ENCODE data around the gene TMEM218. TPM values are rescaled to one million over a fixed set of nuclear protein-coding genes. Genes with fewer than 3 reads are reported as not detected.

TMEM218 gene
- total and polyA plus RNA-seq, 2 experiments from 2014 or later = 30.1 to 44.9 TPM

DNA sequence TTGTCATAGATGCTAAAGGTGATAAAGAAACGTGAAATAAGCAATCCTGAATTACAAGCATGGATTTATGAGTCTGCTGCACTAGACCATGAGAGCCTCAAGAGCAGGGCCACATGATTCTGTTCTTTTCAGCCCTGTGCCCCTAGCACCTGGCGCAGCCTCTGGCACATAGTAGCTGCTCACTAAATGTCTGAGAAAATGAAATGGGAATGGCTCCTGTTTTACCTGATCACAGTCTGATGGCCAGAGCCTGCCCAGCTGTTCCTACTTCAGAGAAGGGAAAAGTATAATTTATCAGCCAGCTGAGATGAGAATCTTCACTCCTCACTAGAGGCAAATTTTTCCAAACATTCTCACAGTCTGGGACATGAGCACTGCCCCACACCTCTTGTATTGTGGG, 42.4 kb upstream of the TMEM218 start:
- H3K36me3 ChIP-seq (ENCODE audit: low read depth) = no peaks in the 10 kb centered on the region
- no peak overlapping the region for H3K9ac ChIP-seq
- no peak overlapping the region for H3K4me2 ChIP-seq (ENCODE audit: unreplicated experiment)
- H3K27ac ChIP-seq = no peak overlapping the region
- H4K20me1 ChIP-seq (ENCODE audit: insufficient read depth) = no peaks in the 10 kb centered on the region
- no peaks in the 10 kb centered on the region for H3K79me2 ChIP-seq (ENCODE audit: insufficient read depth)
- WGBS, 2 experiments (ENCODE audit: low coverage in 1 of 2, low lambda C conversion rate in 2 of 2, missing lambda C conversion rate in 2 of 2) = 55 to 60% methylated on average over 2 of the region's 2 CpGs
- DNase-seq = no peak
- no peaks in the 10 kb centered on the region for H3K9me2 ChIP-seq (ENCODE audit: insufficient read depth)
- H3K4me1 ChIP-seq (ENCODE audit: insufficient read depth) = no peaks in the 10 kb centered on the region
- no peak overlapping the region for H2AFZ ChIP-seq
- in situ Hi-C loops (cut with MboI) = no loop called here
- H3F3A ChIP-seq (ENCODE audit: insufficient read depth) = no peaks in the 10 kb centered on the region
- TF ChIP-seq EZH2phosphoT487 (IDR thresholded peaks at IDR 0.05; ENCODE audit: insufficient read depth, low read depth) (no peak), EZH2 (IDR thresholded peaks at IDR 0.05; ENCODE audit: insufficient read depth, poor library complexity, severe bottlenecking) (no peak)
- H3K4me3 ChIP-seq = no peak overlapping the region
- H3K9me3 ChIP-seq (ENCODE audit: low read depth) = no peaks in the 10 kb centered on the region
- H3K27me3 ChIP-seq (replicated peaks; ENCODE audit: insufficient read depth) = peaks cover 17% of the 10 kb centered on the region; the same call in 1 of the 2 replicates

DNA sequence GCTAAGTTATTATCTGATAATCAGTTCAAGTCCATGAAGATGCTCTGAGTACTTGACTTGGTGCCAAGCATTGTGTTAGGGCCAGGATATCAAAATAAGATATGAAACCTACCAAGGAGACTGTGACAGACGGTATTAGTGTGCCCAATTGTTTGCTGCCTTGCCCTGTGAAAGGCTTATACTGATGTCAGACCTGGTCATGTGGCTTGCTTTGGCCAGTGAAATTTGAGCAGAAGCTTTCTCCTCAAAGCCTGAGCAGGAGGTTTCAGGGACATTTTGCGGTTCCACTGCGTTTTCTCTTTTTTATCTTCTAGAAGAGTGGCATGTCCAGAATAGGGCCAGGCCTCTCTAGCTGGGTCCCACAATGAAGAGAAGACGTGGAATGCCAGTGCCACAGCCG, 37.3 kb upstream of the TMEM218 start:
- H3K9me3 ChIP-seq (ENCODE audit: low read depth) = no peaks in the 10 kb centered on the region
- no peaks in the 10 kb centered on the region for H3K36me3 ChIP-seq (ENCODE audit: low read depth)
- in situ Hi-C loops (cut with MboI) = loop anchor here (10.0 kb wide), 1 partner anchor 174 kb away; no protein-coding TSS in a partner anchor
- TF ChIP-seq EZH2phosphoT487 (IDR thresholded peaks at IDR 0.05; ENCODE audit: insufficient read depth, low read depth) (no peak), EZH2 (IDR thresholded peaks at IDR 0.05; ENCODE audit: insufficient read depth, poor library complexity, severe bottlenecking) (no peak)
- no peaks in the 10 kb centered on the region for H3K4me1 ChIP-seq (ENCODE audit: insufficient read depth)
- no peaks in the 10 kb centered on the region for H3K9me2 ChIP-seq (ENCODE audit: insufficient read depth)
- H4K20me1 ChIP-seq (ENCODE audit: insufficient read depth) = no peaks in the 10 kb centered on the region
- H3F3A ChIP-seq (ENCODE audit: insufficient read depth) = no peaks in the 10 kb centered on the region
- no peak for DNase-seq
- no peak overlapping the region for H3K27ac ChIP-seq
- H3K9ac ChIP-seq = no peak overlapping the region
- 58 to 59% methylated on average over 5 of the region's 5 CpGs for WGBS, 2 experiments (ENCODE audit: low coverage in 1 of 2, low lambda C conversion rate in 2 of 2, missing lambda C conversion rate in 2 of 2)
- no peaks in the 10 kb centered on the region for H3K79me2 ChIP-seq (ENCODE audit: insufficient read depth)
- no peaks in the 10 kb centered on the region; the same call in 1 of the 2 replicates for H3K27me3 ChIP-seq (replicated peaks; ENCODE audit: insufficient read depth)
- no peak overlapping the region for H3K4me3 ChIP-seq
- no peak overlapping the region for H3K4me2 ChIP-seq (ENCODE audit: unreplicated experiment)
- H2AFZ ChIP-seq = no peak overlapping the region

DNA sequence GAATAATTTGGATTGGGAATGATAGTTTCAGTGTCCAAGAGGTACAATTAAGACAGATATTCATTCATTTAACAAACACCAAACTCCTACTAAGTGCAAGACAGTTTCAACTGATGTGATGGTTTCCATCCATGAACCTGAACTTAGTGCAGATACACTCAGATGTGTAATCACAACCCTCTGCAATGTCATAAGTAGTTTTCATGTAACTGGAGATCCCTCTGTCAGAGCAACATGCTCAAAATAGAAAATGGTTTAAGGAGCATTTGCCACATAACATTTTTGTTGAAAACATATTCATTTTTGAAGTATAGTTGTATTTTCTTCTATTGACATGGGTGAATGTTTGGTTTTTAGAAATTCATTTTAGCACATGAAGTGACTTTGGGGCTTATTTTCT, 36.6 kb upstream of the TMEM218 start:
- Histone ChIP-seq H3K9me2 (ENCODE audit: insufficient read depth) (no peaks in the 10 kb centered on the region), H3K27ac (no peak overlapping the region), H2AFZ (no peak overlapping the region), H3K79me2 (ENCODE audit: insufficient read depth) (no peaks in the 10 kb centered on the region), H3K4me3 (no peak overlapping the region), H4K20me1 (ENCODE audit: insufficient read depth) (no peaks in the 10 kb centered on the region), H3K27me3 (replicated peaks; ENCODE audit: insufficient read depth) (no peaks in the 10 kb centered on the region; the same call in 1 of the 2 replicates), H3F3A (ENCODE audit: insufficient read depth) (no peaks in the 10 kb centered on the region), H3K9ac (no peak overlapping the region), H3K4me1 (ENCODE audit: insufficient read depth) (no peaks in the 10 kb centered on the region), H3K9me3 (ENCODE audit: low read depth) (no peaks in the 10 kb centered on the region), H3K4me2 (ENCODE audit: unreplicated experiment) (no peak overlapping the region), H3K36me3 (ENCODE audit: low read depth) (no peaks in the 10 kb centered on the region)
- in situ Hi-C loops (cut with MboI) = loop anchor here (10.0 kb wide), 1 partner anchor 173 kb away; no protein-coding TSS in a partner anchor
- DNase-seq = no peak
- no peak for TF ChIP-seq EZH2phosphoT487 (IDR thresholded peaks at IDR 0.05; ENCODE audit: insufficient read depth, low read depth)
- TF ChIP-seq EZH2 (IDR thresholded peaks at IDR 0.05; ENCODE audit: insufficient read depth, poor library complexity, severe bottlenecking) = no peak

DNA sequence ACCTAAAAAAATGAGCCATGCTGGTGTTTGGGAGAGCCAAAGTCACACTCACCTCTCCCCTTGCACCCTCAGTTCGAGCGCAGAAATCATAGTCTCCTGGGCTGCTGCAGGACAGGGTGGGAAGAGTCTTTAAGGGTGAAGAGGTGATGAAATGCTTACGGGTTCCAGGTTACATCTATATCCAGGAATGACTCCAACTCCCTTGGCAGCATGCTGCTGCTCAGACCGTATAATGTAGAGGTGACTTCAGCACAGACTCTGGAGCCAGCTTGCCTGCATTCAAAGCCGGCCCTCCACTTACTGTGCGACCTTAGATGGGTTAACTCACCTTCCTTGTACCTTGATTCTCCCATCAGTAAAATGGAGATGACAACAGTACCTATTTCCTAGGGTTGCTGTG, 35.9 kb upstream of the TMEM218 start:
- WGBS, 2 experiments (ENCODE audit: low coverage in 1 of 2, low lambda C conversion rate in 2 of 2, missing lambda C conversion rate in 2 of 2) = 62 to 64% methylated on average over 6 of the region's 6 CpGs

DNA sequence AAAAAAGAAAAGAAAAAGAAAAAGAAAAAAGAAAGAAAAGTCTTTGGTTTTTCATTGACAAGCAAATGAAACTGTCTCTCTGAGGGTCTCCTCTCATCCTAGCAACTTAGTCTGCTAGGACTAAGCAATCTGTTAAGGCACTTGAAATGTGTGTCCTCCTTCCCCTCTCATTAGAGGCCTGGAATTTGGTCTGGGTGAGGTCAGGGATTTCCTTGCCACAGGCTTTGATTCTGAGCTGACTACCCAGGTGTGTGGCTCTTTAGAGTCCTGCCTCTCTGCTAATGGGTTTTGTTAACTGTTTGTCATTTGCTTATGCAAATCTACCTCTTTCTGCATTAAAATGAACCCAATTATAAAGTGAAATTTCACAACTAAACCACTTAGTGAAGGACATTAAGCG, 34.8 kb upstream of the TMEM218 start:
- Histone ChIP-seq H3K4me2 (ENCODE audit: unreplicated experiment) (no peak overlapping the region), H3K4me3 (no peak overlapping the region), H3K27me3 (replicated peaks; ENCODE audit: insufficient read depth) (no peaks in the 10 kb centered on the region; the same call in 1 of the 2 replicates), H3K36me3 (ENCODE audit: low read depth) (no peaks in the 10 kb centered on the region), H3K9me3 (ENCODE audit: low read depth) (no peaks in the 10 kb centered on the region), H3K27ac (no peak overlapping the region), H2AFZ (no peak overlapping the region), H4K20me1 (ENCODE audit: insufficient read depth) (no peaks in the 10 kb centered on the region), H3K9me2 (ENCODE audit: insufficient read depth) (no peaks in the 10 kb centered on the region), H3F3A (ENCODE audit: insufficient read depth) (no peaks in the 10 kb centered on the region), H3K9ac (no peak overlapping the region), H3K79me2 (ENCODE audit: insufficient read depth) (no peaks in the 10 kb centered on the region), H3K4me1 (ENCODE audit: insufficient read depth) (no peaks in the 10 kb centered on the region)
- TF ChIP-seq EZH2 (IDR thresholded peaks at IDR 0.05; ENCODE audit: insufficient read depth, poor library complexity, severe bottlenecking) (no peak), EZH2phosphoT487 (IDR thresholded peaks at IDR 0.05; ENCODE audit: insufficient read depth, low read depth) (no peak)
- in situ Hi-C loops (cut with MboI) = loop anchor here (10.0 kb wide), 1 partner anchor 171 kb away; no protein-coding TSS in a partner anchor
- no peak for DNase-seq
- WGBS, 2 experiments (ENCODE audit: low coverage in 1 of 2, low lambda C conversion rate in 2 of 2, missing lambda C conversion rate in 2 of 2) = 77 to 88% methylated on average over 1 of the region's 1 CpG

More for the DNA sequence above, 35.9 kb upstream of the TMEM218 start:
- Histone ChIP-seq H2AFZ (no peak overlapping the region), H4K20me1 (ENCODE audit: insufficient read depth) (no peaks in the 10 kb centered on the region), H3K4me2 (ENCODE audit: unreplicated experiment) (no peak overlapping the region), H3F3A (ENCODE audit: insufficient read depth) (no peaks in the 10 kb centered on the region), H3K9ac (no peak overlapping the region), H3K9me2 (ENCODE audit: insufficient read depth) (no peaks in the 10 kb centered on the region), H3K27me3 (replicated peaks; ENCODE audit: insufficient read depth) (no peaks in the 10 kb centered on the region; the same call in 1 of the 2 replicates), H3K4me3 (no peak overlapping the region), H3K36me3 (ENCODE audit: low read depth) (no peaks in the 10 kb centered on the region), H3K9me3 (ENCODE audit: low read depth) (no peaks in the 10 kb centered on the region), H3K79me2 (ENCODE audit: insufficient read depth) (no peaks in the 10 kb centered on the region), H3K27ac (no peak overlapping the region), H3K4me1 (ENCODE audit: insufficient read depth) (no peaks in the 10 kb centered on the region)
- TF ChIP-seq EZH2 (IDR thresholded peaks at IDR 0.05; ENCODE audit: insufficient read depth, poor library complexity, severe bottlenecking) (no peak), EZH2phosphoT487 (IDR thresholded peaks at IDR 0.05; ENCODE audit: insufficient read depth, low read depth) (no peak)
- no peak for DNase-seq
- in situ Hi-C loops (cut with MboI) = loop anchor here (10.0 kb wide), 1 partner anchor 172 kb away; no protein-coding TSS in a partner anchor

Data from GM23248 (cell line).